BE2C (cell line): Measurements from ENCODE around the gene ERFE.

Source experiments
- DNase-seq: peaks from one replicate; pipeline ENCODE4 v3.0.0-alpha.2; 2020
- H3K27me3 ChIP-seq: fragments of 250-450 bp; sonication (Bioruptor Pico); 2 replicates; pipeline ENCODE4 v1.5.1; 2020; ENCODE audit warnings: mild to moderate bottlenecking
- H3K36me3 ChIP-seq: fragments of 250-450 bp; sonication (Bioruptor Pico); 2 replicates; pipeline ENCODE4 v1.5.1; 2020; ENCODE audit warnings: mild to moderate bottlenecking
- H3K4me1 ChIP-seq: fragments of 250-450 bp; sonication (Bioruptor Pico); 2 replicates; pipeline ENCODE4 v1.5.1; 2020
- H3K4me3 ChIP-seq: 2 replicates; pipeline ENCODE4 v1.5.1; 2011; ENCODE audit warnings: low read depth, low read length
- H3K9me3 ChIP-seq: fragments of 250-450 bp; sonication (Bioruptor Pico); 2 replicates; pipeline ENCODE4 v1.5.1; 2020
- CTCF ChIP-seq: IDR thresholded peaks from 2 replicates; pipeline ENCODE4 v1.5.1; 2012; ENCODE audit warnings: mild to moderate bottlenecking, low read depth, low read length

Gene ERFE

GRCh38 chr2:238202326-238203093 lies 43.7 kb downstream of the ERFE start:
- H3K27me3 ChIP-seq, result no peaks in the 10 kb centered on the region
- 0 out of 2 replicates have a peak, but pooled peaks cover 2% of the 10 kb centered on the region for H3K9me3 ChIP-seq
- no peak for DNase-seq
- no peak for TF ChIP-seq CTCF
- H3K4me3 ChIP-seq, result peak overlapping the region; percentile 82
- H3K36me3 ChIP-seq, result no peaks in the 10 kb centered on the region; the same call in 1 of the 2 replicates
- peaks cover 9% of the 10 kb centered on the region for H3K4me1 ChIP-seq

- peak; percentile 94 for DNase-seq
- peaks cover 9% of the 10 kb centered on the region for H3K4me1 ChIP-seq
- TF ChIP-seq CTCF, result no peak
- peak within 1 kb of the TSS; percentile 82 for H3K4me3 ChIP-seq
- H3K27me3 ChIP-seq, result no peaks in the 10 kb centered on the region
- H3K9me3 ChIP-seq, result 0 out of 2 replicates have a peak, but pooled peaks cover 2% of the 10 kb centered on the region
- H3K36me3 ChIP-seq, result no peaks in the 10 kb centered on the region; the same call in 1 of the 2 replicates
Observed at GRCh38 chr2:238203094-238203972, 44.6 kb downstream of the ERFE start, which contains the start of gene ILKAP. Gene ILKAP (minus strand): TSS chr2:238203695. CDS start chr2:238203553, 142 bp downstream.

GRCh38 chr2:238203973-238204683 lies 45.4 kb downstream of the ERFE start:
- no peak for DNase-seq
- TF ChIP-seq CTCF, result no peak

GRCh38 chr2:238207006-238207405 lies 48.2 kb downstream of the ERFE start:
- no peak overlapping the region for H3K4me3 ChIP-seq
- H3K4me1 ChIP-seq, result peaks cover 4% of the 10 kb centered on the region; the same call in 1 of the 2 replicates
- no peaks in the 10 kb centered on the region for H3K27me3 ChIP-seq
- no peak for DNase-seq
- TF ChIP-seq CTCF, result no peak
- 0 out of 2 replicates have a peak, but pooled peaks cover 2% of the 10 kb centered on the region for H3K9me3 ChIP-seq
- no peaks in the 10 kb centered on the region for H3K36me3 ChIP-seq

More at GRCh38 chr2:238203973-238204683, 45.4 kb downstream of the ERFE start:
- Histone ChIP-seq H3K4me1 (peaks cover 9% of the 10 kb centered on the region), H3K36me3 (no peaks in the 10 kb centered on the region; the same call in 1 of the 2 replicates), H3K4me3 (peak overlapping the region; percentile 57), H3K9me3 (0 out of 2 replicates have a peak, but pooled peaks cover 2% of the 10 kb centered on the region), H3K27me3 (no peaks in the 10 kb centered on the region)

GRCh38 chr2:238216651-238217184 lies 57.9 kb downstream of the ERFE start:
- H3K4me1 ChIP-seq, result no peaks in the 10 kb centered on the region
- no peaks in the 10 kb centered on the region for H3K36me3 ChIP-seq
- no peaks in the 10 kb centered on the region for H3K9me3 ChIP-seq
- H3K4me3 ChIP-seq, result no peak overlapping the region
- TF ChIP-seq CTCF, result no peak
- no peak for DNase-seq
- H3K27me3 ChIP-seq, result no peaks in the 10 kb centered on the region
